Measurements from ENCODE around the gene MUSTN1. TPM values are rescaled to one million over a fixed set of nuclear protein-coding genes. Genes with fewer than 3 reads are reported as not detected.

Gene MUSTN1
- polyA plus RNA-seq, 1 experiment, result not detected

DNA sequence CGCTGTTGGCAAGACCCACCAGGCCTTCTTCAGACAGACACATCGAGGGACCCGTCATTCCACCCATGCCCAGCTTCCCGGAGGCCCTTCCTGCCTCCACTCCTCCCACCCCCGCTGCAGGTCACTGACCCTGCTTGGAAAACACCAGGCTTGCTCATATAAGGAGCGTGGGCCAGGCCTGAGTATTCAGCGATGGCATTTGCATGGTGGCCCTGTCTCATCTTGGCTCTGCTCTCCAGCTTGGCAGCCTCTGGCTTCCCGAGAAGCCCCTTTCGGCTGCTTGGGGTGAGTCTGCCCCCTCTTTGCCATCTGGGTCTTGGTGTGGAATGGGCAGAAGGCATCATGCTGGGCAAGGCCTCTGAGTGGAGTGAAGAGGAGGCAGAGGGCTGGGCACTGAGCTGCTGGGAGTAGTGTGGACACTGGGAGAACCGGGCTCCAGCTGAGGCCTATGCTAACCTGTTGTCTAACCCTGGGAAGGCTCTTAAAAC is 40.2 kb downstream of the MUSTN1 start, which contains the start of gene ITIH3:
Gene ITIH3, plus strand, starts transcription at position 185 of the 488 bp plus-strand sequence. Its CDS starts 8 bp downstream, at position 193.
- TF ChIP-seq, protein P1, sequence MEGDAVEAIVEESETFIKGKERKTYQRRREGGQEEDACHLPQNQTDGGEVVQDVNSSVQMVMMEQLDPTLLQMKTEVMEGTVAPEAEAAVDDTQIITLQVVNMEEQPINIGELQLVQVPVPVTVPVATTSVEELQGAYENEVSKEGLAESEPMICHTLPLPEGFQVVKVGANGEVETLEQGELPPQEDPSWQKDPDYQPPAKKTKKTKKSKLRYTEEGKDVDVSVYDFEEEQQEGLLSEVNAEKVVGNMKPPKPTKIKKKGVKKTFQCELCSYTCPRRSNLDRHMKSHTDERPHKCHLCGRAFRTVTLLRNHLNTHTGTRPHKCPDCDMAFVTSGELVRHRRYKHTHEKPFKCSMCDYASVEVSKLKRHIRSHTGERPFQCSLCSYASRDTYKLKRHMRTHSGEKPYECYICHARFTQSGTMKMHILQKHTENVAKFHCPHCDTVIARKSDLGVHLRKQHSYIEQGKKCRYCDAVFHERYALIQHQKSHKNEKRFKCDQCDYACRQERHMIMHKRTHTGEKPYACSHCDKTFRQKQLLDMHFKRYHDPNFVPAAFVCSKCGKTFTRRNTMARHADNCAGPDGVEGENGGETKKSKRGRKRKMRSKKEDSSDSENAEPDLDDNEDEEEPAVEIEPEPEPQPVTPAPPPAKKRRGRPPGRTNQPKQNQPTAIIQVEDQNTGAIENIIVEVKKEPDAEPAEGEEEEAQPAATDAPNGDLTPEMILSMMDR (IDR thresholded peaks at IDR 0.05; ENCODE audit: insufficient read depth, low read depth, low read length), result no peak
- ChIA-PET CTCF (interaction anchor here (0.6 kb wide), 1 partner anchor 737 kb away, joined by 3 read pairs; no protein-coding TSS in a partner anchor), POLR2A (no interaction called here)
- Histone ChIP-seq H3K27me3 (ENCODE audit: control insufficient read depth, insufficient read depth, low read length) (peaks cover 5% of the 10 kb centered on the region), H3K4me3 (ENCODE audit: low read depth, low read length) (no peak within 1 kb of the TSS), H3K36me3 (ENCODE audit: control insufficient read depth, insufficient read depth, low read length) (no peaks in the 10 kb centered on the region)
- no peak for DNase-seq (ENCODE audit: low read depth)

DNA sequence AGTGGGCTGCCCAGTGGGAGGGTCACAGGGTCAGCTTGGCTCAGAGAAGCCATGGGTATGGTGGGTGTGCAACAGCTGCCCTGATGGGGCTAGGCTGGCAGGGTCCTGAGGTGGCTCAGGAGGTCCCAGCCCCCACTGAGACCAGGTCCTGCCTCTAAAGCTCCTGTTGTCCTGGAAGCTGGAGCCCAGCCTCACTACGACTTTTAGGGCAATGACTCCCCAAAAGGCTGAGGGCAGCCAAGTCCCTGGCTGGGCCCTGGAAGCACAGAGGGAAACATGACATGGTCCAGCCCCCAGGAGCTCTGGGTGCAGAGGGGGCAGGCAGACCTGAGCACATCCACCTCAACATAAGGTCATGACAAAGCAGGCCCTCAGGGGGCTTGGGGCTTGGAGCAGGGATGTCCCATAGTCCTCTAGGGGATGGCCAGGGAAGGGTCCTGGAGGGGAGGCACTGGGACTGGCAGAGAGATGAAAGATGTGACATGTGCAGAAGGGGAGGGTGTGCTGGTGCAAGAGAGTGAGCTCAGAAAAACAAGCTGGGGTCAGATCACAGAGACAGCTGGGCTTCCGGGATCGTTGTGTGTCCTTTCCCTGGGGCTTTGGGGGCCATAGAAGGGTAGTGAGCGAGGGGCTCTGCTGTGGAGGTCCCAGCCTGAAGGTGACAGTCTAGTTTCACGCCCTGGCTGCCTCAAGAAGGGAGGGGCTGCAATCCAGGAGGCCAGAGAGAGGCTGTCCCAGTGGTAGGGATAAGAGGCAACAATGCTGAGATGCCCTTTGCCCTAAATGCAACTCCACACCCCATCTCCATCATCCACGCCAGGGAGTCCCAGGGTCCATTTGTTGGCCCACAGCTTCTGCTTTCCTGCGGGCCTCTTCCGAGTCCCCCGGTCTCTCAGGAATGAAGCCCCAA is 40.9 kb downstream of the MUSTN1 start:
- no peak for DNase-seq (ENCODE audit: low read depth)
- CTCF ChIA-PET, result interaction anchor here (0.6 to 1.4 kb wide), 4 partner anchors 9 to 737 kb away, joined by 3 read pairs; no protein-coding TSS in a partner anchor
- POLR2A ChIA-PET, result no interaction called here
- TF ChIP-seq, protein P1 (IDR thresholded peaks at IDR 0.05; ENCODE audit: insufficient read depth, low read depth, low read length), result no peak
- Histone ChIP-seq H3K4me3 (ENCODE audit: low read depth, low read length) (no peak overlapping the region), H3K27me3 (ENCODE audit: control insufficient read depth, insufficient read depth, low read length) (peaks cover 5% of the 10 kb centered on the region), H3K36me3 (ENCODE audit: control insufficient read depth, insufficient read depth, low read length) (no peaks in the 10 kb centered on the region)

DNA sequence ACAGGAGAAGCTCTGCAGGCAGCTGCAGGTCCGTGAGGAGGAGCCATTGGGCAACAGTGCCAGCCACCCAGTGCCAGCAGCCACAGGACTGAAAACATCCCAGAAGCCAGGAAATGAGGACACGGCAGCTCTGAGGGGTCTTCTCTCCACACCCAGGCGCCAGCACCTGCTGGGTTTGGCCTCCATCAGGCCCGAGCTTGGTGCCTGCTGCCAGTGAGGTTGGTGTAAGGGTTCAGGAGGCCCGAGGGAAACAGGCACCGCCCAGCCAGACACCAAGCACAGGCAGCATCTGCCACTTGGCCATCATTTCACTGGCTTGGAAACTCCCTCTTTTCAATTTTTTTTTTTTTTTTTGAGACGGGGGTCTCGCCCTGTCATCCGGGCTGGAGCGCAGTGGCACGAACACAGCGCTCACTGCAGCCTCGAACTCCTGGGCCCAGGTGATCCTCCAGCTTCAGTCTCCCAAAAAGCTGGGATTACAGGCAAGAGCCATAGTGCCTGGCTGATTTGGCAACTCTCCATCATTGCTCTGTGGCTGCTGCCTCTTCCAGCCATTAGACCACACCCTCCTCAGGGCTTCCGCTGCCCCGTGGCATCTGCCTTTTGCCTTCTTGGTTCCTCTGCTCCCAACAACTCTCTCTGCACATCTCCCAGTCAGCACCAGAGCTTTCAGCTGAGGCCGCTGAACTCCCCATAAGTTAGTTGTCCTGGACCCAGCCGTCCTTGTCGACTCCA is 41.7 kb downstream of the MUSTN1 start:
- peaks cover 5% of the 10 kb centered on the region for H3K27me3 ChIP-seq (ENCODE audit: control insufficient read depth, insufficient read depth, low read length)
- H3K36me3 ChIP-seq (ENCODE audit: control insufficient read depth, insufficient read depth, low read length), result no peaks in the 10 kb centered on the region
- no peak overlapping the region for H3K4me3 ChIP-seq (ENCODE audit: low read depth, low read length)
- TF ChIP-seq, protein P1 (IDR thresholded peaks at IDR 0.05; ENCODE audit: insufficient read depth, low read depth, low read length), result no peak
- DNase-seq (ENCODE audit: low read depth), result no peak
- POLR2A ChIA-PET, result no interaction called here
- CTCF ChIA-PET, result interaction anchor here (0.8 to 1.4 kb wide), 3 partner anchors 8 to 28 kb away, joined by 3 read pairs; no protein-coding TSS in a partner anchor

DNA sequence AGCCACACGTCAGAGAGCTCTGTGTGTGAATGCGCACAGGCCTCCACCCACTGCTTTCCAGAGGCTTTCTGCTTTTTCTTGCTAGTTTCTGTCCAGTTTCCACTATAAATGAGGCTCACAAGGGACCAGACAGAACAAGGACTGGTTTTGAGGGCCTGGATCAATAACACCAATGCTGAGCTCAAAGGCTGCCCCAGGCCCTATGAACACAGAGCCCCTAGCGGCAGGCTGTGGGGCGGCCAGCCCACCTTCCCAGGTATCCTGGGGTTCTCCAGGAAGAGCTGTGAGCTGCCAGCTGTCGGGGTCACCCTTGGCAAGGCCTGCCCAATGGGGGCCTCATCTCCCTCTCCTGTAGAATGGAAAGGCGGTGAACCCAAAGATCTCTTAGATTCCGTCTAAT is 42.4 kb downstream of the MUSTN1 start:
- Histone ChIP-seq H3K27me3 (ENCODE audit: control insufficient read depth, insufficient read depth, low read length) (peaks cover 5% of the 10 kb centered on the region), H3K36me3 (ENCODE audit: control insufficient read depth, insufficient read depth, low read length) (no peaks in the 10 kb centered on the region), H3K4me3 (ENCODE audit: low read depth, low read length) (no peak overlapping the region)
- ChIA-PET POLR2A (no interaction called here), CTCF (interaction anchor here (1.0 to 1.4 kb wide), 3 partner anchors 9 to 29 kb away, joined by 3 to 4 read pairs (median 3); no protein-coding TSS in a partner anchor)
- no peak for DNase-seq (ENCODE audit: low read depth)
- TF ChIP-seq, protein P1 (IDR thresholded peaks at IDR 0.05; ENCODE audit: insufficient read depth, low read depth, low read length), result no peak
